MV-4-11 (cell line): ENCODE measurements around the gene SEC14L5.

Experiments used
- DNase-seq: peaks from one replicate; lab custom pipeline; 2025; lab: John Stamatoyannopoulos, UW

The SEC14L5 gene

GRCh38 chr16:4931381-4931780, 26.7 kb upstream of the SEC14L5 start:
- DNase-seq: no peak

- DNase-seq: no peak
Measured at GRCh38 chr16:4933433-4933832, 24.7 kb upstream of the SEC14L5 start.

- DNase-seq: no peak
Measured at GRCh38 chr16:4933871-4934395, 24.2 kb upstream of the SEC14L5 start.

GRCh38 chr16:4934591-4934990, 23.5 kb upstream of the SEC14L5 start:
- no peak for DNase-seq

- DNase-seq: peak; percentile 24
Measured at GRCh38 chr16:4935241-4935855, 22.8 kb upstream of the SEC14L5 start.

GRCh38 chr16:4936181-4936990, 21.7 kb upstream of the SEC14L5 start:
- no peak for DNase-seq

GRCh38 chr16:4936991-4937781, 20.9 kb upstream of the SEC14L5 start, which contains the start of gene PPL:
TSS of gene PPL (minus strand) at chr16:4937148. CDS start at chr16:4937045, 103 bp downstream.
- DNase-seq: no peak

GRCh38 chr16:4937782-4938682, 20.1 kb upstream of the SEC14L5 start:
- no peak for DNase-seq

GRCh38 chr16:4938683-4939030, 19.5 kb upstream of the SEC14L5 start:
- no peak for DNase-seq

- DNase-seq: no peak
Measured at GRCh38 chr16:4940719-4941118, 17.4 kb upstream of the SEC14L5 start.

GRCh38 chr16:4942481-4942880, 15.6 kb upstream of the SEC14L5 start:
- DNase-seq: no peak

GRCh38 chr16:4944333-4945281, 13.5 kb upstream of the SEC14L5 start:
- peak; percentile 41 for DNase-seq

GRCh38 chr16:4945560-4946502, 12.3 kb upstream of the SEC14L5 start:
- DNase-seq: peak; percentile 23

- DNase-seq: no peak
Measured at GRCh38 chr16:4946917-4947316, 11.2 kb upstream of the SEC14L5 start.

GRCh38 chr16:4947722-4948503, 10.2 kb upstream of the SEC14L5 start:
- peak; percentile 88 for DNase-seq

GRCh38 chr16:4948903-4949766, 9.0 kb upstream of the SEC14L5 start:
- no peak for DNase-seq

- no peak for DNase-seq
Measured at GRCh38 chr16:4949986-4950385, 8.1 kb upstream of the SEC14L5 start.
